ENCODE measurements around the gene PEX11A. TPM values are rescaled to one million over a fixed set of nuclear protein-coding genes. Genes with fewer than 3 reads are reported as not detected.

The PEX11A gene
- total RNA-seq, 1 experiment from 2014 or later = 3.0 TPM

DNA sequence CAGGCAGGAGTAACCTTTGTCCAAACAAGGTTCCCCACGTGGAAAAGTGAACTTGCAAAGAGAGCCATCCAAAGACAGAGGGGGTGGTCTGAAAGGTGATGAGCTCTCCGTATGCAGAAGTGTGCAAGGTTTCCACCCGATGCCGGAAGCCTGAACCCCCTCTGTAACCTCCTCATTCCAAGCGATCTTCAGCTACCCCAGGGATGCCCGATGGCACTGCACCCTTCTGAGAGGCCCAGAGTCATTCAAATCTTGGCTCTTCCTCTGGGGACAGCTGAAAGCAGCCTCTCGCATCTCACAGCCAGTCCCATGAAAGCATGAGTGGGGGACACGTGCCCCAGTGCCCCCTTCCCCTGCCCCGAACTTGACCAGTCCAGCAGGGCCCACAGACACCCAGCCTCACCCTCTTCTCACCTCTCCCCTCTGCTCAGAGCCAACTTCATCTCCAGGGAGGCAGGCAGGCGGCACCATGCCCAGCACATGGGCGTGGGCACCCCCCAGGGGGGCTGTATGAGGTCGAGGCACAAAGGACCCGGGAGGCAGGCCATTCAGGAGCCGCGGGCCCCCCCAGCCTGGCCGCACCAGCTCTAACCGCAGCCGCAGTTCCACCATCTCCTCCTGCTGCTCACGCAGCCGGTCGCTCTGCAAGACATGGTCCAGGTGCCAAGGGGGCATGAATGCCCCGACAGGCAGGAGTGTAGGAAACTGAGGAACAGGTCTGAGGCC, 44.0 kb downstream of the PEX11A start:
- ChIA-PET POLR2A (interaction anchor here (0.8 kb wide), 1 partner anchor 72 kb away, joined by 3 read pairs; the partner anchor contains the start of gene TICRR), CTCF (interaction anchor here (0.7 to 2.5 kb wide), 19 partner anchors 9 to 312 kb away, joined by 3 to 17 read pairs (median 4); partner anchors contain the start of genes POLG and TICRR)
- ATAC-seq = no peak
- Mint-ChIP-seq H3K9me3 (no peaks in the 10 kb centered on the region), H3K27ac (no peak overlapping the region), H3K36me3 (peaks cover 19% of the 10 kb centered on the region), H3K4me3 (no peak overlapping the region), H3K27me3 (ENCODE audit: low read depth) (no peaks in the 10 kb centered on the region), H3K4me1 (0 out of 2 replicates have a peak, but pooled peaks cover 3% of the 10 kb centered on the region)
- no peak for TF ChIP-seq EMX1 (CRISPR knock-in tag; IDR thresholded peaks at IDR 0.05)
- no peak for TF ChIP-seq CREB1 (CRISPR knock-in tag; IDR thresholded peaks at IDR 0.05)
- no peak for TF ChIP-seq TP53 (CRISPR knock-in tag; IDR thresholded peaks at IDR 0.05)
- no peak for TF ChIP-seq NFYB (CRISPR knock-in tag; conservative IDR thresholded peaks at IDR 0.05; ENCODE audit: low read depth)
- no peak for TF ChIP-seq CBFB (CRISPR knock-in tag; IDR thresholded peaks at IDR 0.05; ENCODE audit: low read depth)
- TF ChIP-seq, protein P1, sequence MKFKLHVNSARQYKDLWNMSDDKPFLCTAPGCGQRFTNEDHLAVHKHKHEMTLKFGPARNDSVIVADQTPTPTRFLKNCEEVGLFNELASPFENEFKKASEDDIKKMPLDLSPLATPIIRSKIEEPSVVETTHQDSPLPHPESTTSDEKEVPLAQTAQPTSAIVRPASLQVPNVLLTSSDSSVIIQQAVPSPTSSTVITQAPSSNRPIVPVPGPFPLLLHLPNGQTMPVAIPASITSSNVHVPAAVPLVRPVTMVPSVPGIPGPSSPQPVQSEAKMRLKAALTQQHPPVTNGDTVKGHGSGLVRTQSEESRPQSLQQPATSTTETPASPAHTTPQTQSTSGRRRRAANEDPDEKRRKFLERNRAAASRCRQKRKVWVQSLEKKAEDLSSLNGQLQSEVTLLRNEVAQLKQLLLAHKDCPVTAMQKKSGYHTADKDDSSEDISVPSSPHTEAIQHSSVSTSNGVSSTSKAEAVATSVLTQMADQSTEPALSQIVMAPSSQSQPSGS (CRISPR knock-in tag; IDR thresholded peaks at IDR 0.05; ENCODE audit: borderline replicate concordance, low read depth) = no peak
- no peak for TF ChIP-seq ATF1 (CRISPR knock-in tag; IDR thresholded peaks at IDR 0.05)
- no peak for TF ChIP-seq ETV6 (CRISPR knock-in tag; IDR thresholded peaks at IDR 0.05)
- TF ChIP-seq ZNF671 (CRISPR knock-in tag; IDR thresholded peaks at IDR 0.05) = no peak
- no peak for TF ChIP-seq AR (CRISPR knock-in tag; IDR thresholded peaks at IDR 0.05)
- TF ChIP-seq MAX (CRISPR knock-in tag; IDR thresholded peaks at IDR 0.05) = no peak
- TF ChIP-seq ZNF532 (CRISPR knock-in tag; IDR thresholded peaks at IDR 0.05; ENCODE audit: borderline replicate concordance) = no peak
- TF ChIP-seq, protein P2, sequence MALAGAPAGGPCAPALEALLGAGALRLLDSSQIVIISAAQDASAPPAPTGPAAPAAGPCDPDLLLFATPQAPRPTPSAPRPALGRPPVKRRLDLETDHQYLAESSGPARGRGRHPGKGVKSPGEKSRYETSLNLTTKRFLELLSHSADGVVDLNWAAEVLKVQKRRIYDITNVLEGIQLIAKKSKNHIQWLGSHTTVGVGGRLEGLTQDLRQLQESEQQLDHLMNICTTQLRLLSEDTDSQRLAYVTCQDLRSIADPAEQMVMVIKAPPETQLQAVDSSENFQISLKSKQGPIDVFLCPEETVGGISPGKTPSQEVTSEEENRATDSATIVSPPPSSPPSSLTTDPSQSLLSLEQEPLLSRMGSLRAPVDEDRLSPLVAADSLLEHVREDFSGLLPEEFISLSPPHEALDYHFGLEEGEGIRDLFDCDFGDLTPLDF (CRISPR knock-in tag; IDR thresholded peaks at IDR 0.05) = no peak
- TF ChIP-seq CREM (CRISPR knock-in tag; IDR thresholded peaks at IDR 0.05) = no peak
- TF ChIP-seq OVOL2 (CRISPR knock-in tag; IDR thresholded peaks at IDR 0.05; ENCODE audit: borderline replicate concordance) = no peak
- no peak for DNase-seq (ENCODE audit: low spot score)
